ENCODE measurements around the gene FAM83D.
"Not testable (repeated sequence)": the region's sequence is repeated elsewhere in the genome, so short reads cannot be mapped to it uniquely, and the experiment has no call there.

FAM83D gene

DNA sequence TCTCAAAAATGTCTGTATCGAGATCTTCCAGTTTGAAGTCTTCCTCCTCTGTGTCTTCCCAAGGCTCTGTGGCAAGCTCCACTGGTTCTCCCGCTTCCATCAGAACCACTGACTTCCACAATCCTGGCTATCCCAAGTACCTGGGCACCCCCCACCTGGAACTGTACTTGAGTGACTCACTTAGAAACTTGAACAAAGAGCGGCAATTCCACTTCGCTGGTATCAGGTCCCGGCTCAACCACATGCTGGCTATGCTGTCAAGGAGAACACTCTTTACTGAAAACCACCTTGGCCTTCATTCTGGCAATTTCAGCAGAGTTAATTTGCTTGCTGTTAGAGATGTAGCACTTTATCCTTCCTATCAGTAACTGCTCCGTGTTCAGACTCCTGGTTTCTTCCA, 25.9 kb downstream of the FAM83D start:
- TF ChIP-seq EZH2phosphoT487 (IDR thresholded peaks at IDR 0.05; ENCODE audit: low read depth): no peak
- TF ChIP-seq, protein P1, sequence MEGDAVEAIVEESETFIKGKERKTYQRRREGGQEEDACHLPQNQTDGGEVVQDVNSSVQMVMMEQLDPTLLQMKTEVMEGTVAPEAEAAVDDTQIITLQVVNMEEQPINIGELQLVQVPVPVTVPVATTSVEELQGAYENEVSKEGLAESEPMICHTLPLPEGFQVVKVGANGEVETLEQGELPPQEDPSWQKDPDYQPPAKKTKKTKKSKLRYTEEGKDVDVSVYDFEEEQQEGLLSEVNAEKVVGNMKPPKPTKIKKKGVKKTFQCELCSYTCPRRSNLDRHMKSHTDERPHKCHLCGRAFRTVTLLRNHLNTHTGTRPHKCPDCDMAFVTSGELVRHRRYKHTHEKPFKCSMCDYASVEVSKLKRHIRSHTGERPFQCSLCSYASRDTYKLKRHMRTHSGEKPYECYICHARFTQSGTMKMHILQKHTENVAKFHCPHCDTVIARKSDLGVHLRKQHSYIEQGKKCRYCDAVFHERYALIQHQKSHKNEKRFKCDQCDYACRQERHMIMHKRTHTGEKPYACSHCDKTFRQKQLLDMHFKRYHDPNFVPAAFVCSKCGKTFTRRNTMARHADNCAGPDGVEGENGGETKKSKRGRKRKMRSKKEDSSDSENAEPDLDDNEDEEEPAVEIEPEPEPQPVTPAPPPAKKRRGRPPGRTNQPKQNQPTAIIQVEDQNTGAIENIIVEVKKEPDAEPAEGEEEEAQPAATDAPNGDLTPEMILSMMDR (IDR thresholded peaks at IDR 0.05; ENCODE audit: low read depth, low read length): no peak
- Histone ChIP-seq H3K4me2 (ENCODE audit: low read length) (no peak overlapping the region), H3K4me3 (ENCODE audit: low read length) (no peak overlapping the region), H3K27ac (ENCODE audit: low read length) (no peak overlapping the region), H3K4me1 (ENCODE audit: low read length) (no peaks in the 10 kb centered on the region), H3K9ac (ENCODE audit: low read length) (no peak overlapping the region), H3K36me3 (replicated peaks; ENCODE audit: low read depth, low read length) (peaks cover 69% of the 10 kb centered on the region), H2AFZ (ENCODE audit: low read depth, low read length) (no peak overlapping the region), H4K20me1 (ENCODE audit: insufficient read depth, low read length) (peaks cover 23% of the 10 kb centered on the region), H3K79me2 (ENCODE audit: low read length) (peaks cover 59% of the 10 kb centered on the region), H3K27me3 (ENCODE audit: low read depth, low read length) (no peaks in the 10 kb centered on the region), H3K9me3 (ENCODE audit: insufficient read depth, low read length) (no peaks in the 10 kb centered on the region)

DNA sequence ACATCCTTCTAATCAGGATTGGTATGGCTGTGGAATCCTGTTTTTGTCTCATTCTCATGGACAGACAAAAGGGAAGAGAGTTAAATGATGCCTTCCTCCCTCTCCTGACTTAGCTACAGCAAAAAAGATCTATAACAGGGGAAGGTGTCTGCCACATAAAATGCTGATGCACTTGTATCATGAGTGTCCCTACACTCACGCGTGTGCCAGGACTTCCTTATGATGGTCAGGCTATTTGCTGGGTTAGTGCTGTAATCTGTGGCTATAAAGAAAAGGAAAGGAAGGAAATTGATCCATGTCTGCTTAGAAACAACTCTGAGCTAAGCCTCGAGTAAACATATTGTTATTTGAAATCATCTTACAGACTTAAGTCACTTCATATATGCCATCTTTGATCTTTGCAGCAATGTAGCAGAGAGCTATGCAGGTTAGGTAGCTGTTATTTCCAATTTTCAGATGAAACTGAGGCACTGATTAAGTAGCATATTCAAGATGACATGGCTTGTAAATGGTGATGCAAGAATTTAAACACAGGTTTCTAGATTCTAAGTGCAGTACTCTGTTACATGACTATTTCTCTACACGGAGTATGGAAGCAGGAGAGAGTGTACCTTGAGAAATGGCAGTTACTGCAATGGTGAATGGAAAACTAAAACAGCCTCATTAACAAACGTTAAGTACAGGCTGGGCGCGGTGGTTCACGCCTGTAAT, 27.6 kb downstream of the FAM83D start:
- no peak for TF ChIP-seq EZH2phosphoT487 (IDR thresholded peaks at IDR 0.05; ENCODE audit: low read depth)
- TF ChIP-seq, protein P1 (IDR thresholded peaks at IDR 0.05; ENCODE audit: low read depth, low read length): no peak
- Histone ChIP-seq H3K36me3 (replicated peaks; ENCODE audit: low read depth, low read length) (peaks cover 58% of the 10 kb centered on the region), H3K9ac (ENCODE audit: low read length) (no peak overlapping the region), H4K20me1 (ENCODE audit: insufficient read depth, low read length) (peaks cover 12% of the 10 kb centered on the region), H3K27me3 (ENCODE audit: low read depth, low read length) (no peaks in the 10 kb centered on the region), H3K4me1 (ENCODE audit: low read length) (no peaks in the 10 kb centered on the region), H3K9me3 (ENCODE audit: insufficient read depth, low read length) (no peaks in the 10 kb centered on the region), H3K4me2 (ENCODE audit: low read length) (no peak overlapping the region), H2AFZ (ENCODE audit: low read depth, low read length) (no peak overlapping the region), H3K27ac (ENCODE audit: low read length) (no peak overlapping the region), H3K4me3 (ENCODE audit: low read length) (no peak overlapping the region), H3K79me2 (ENCODE audit: low read length) (peaks cover 44% of the 10 kb centered on the region)

DNA sequence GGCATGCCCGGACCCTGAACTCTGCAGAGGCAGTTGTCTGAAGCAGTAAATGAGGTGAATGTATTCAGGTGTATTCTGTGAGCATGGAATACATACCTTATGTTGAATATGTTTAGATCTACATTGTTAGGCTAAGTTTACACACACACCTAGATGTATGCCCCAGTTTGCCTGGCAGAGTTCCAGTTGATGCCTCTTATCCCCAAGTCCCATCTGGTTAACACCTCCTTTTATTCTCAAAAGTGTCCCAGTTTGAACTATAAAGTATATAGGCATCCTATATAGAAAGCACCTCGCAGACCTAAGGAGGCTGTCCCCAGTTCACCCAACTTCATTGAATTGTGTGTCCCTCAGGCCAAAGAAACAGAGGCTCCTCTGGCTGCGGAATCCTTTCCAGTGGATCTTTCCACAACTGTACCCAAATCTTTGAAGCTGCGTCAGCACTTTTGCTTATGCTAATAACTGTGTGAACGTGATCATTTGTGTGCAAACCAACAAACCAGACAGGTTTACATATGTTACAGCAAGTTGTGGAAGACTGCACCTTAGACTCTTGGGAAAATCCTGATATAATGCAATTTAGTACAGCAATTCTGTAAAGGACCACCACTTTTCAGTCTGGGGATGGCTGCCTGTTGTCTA, 31.1 kb downstream of the FAM83D start:
- no peak overlapping the region for H3K9ac ChIP-seq (ENCODE audit: low read length)
- H2AFZ ChIP-seq (ENCODE audit: low read depth, low read length): no peak overlapping the region
- peaks cover 4% of the 10 kb centered on the region for H4K20me1 ChIP-seq (ENCODE audit: insufficient read depth, low read length)
- H3K36me3 ChIP-seq (replicated peaks; ENCODE audit: low read depth, low read length): peaks cover 28% of the 10 kb centered on the region
- peaks cover 20% of the 10 kb centered on the region for H3K79me2 ChIP-seq (ENCODE audit: low read length)
- no peaks in the 10 kb centered on the region for H3K27me3 ChIP-seq (ENCODE audit: low read depth, low read length)
- peaks cover 9% of the 10 kb centered on the region for H3K4me1 ChIP-seq (ENCODE audit: low read length)
- no peak overlapping the region for H3K4me2 ChIP-seq (ENCODE audit: low read length)
- H3K4me3 ChIP-seq (ENCODE audit: low read length): no peak overlapping the region
- H3K27ac ChIP-seq (ENCODE audit: low read length): no peak overlapping the region
- TF ChIP-seq, protein P1 (IDR thresholded peaks at IDR 0.05; ENCODE audit: low read depth, low read length): no peak
- no peak for TF ChIP-seq EZH2phosphoT487 (IDR thresholded peaks at IDR 0.05; ENCODE audit: low read depth)
- H3K9me3 ChIP-seq (ENCODE audit: insufficient read depth, low read length): no peaks in the 10 kb centered on the region

DNA sequence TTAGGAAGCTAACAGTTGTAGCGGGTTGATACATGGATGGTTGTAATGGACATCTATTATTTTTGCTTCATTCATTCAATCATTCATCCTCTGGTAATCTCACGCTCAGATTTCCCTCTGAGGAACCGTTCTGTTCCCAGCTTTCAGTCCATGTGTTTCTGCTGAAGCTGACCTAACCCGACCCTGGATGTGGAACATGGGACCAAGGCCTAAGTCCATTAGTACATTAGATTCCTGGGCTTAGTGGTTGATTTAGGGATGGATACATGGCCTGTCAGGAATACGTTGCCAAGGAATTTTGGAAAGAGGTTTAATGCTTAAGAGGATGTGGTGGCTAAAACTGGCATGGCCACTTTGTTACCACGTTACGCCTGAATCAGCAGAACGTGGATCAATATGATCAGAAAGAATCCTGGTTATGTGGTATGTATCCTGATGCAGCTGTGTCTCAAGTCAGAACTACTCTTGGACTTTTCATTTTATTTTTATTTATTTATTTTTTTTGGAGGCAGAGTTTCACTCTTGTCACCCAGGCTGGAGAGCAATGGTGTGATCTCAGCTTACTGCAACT, 31.8 kb downstream of the FAM83D start:
- no peak overlapping the region for H3K27ac ChIP-seq (ENCODE audit: low read length)
- no peaks in the 10 kb centered on the region for H3K9me3 ChIP-seq (ENCODE audit: insufficient read depth, low read length)
- H3K79me2 ChIP-seq (ENCODE audit: low read length): peaks cover 23% of the 10 kb centered on the region
- no peak overlapping the region for H3K4me2 ChIP-seq (ENCODE audit: low read length)
- H3K27me3 ChIP-seq (ENCODE audit: low read depth, low read length): no peaks in the 10 kb centered on the region
- H3K4me1 ChIP-seq (ENCODE audit: low read length): peaks cover 10% of the 10 kb centered on the region
- no peak for TF ChIP-seq EZH2phosphoT487 (IDR thresholded peaks at IDR 0.05; ENCODE audit: low read depth)
- TF ChIP-seq, protein P1 (IDR thresholded peaks at IDR 0.05; ENCODE audit: low read depth, low read length): no peak
- H3K36me3 ChIP-seq (replicated peaks; ENCODE audit: low read depth, low read length): peaks cover 22% of the 10 kb centered on the region
- no peak overlapping the region for H2AFZ ChIP-seq (ENCODE audit: low read depth, low read length)
- no peak overlapping the region for H3K4me3 ChIP-seq (ENCODE audit: low read length)
- H3K9ac ChIP-seq (ENCODE audit: low read length): no peak overlapping the region
- no peaks in the 10 kb centered on the region for H4K20me1 ChIP-seq (ENCODE audit: insufficient read depth, low read length)

DNA sequence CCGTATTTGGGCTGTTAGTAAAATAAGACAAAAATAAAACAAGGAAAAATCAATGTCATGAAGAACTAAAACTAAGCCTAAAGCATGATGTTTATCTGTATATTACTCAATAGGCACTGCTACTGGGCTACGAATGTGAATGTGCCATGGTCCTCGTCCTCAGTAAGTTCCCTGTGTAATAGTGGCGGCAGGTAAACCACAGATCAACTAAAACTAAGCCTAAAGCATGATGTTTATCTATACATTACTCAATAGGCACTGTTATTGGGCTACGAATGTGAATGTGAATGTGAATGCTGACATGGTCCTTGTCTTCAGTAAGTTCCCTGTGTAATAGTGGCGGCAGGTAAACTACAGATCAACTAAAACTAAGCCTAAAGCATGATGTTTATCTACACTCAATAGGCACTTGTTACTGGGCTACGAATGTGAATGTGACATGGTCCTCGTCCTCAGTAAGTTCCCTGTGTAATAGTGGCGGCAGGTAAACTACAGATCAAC, 34.0 kb downstream of the FAM83D start:
- not testable (repeated sequence) for H3K9me3 ChIP-seq (ENCODE audit: insufficient read depth, low read length); H3K9ac ChIP-seq (ENCODE audit: low read length); H3K4me2 ChIP-seq (ENCODE audit: low read length); H3K4me3 ChIP-seq (ENCODE audit: low read length); H4K20me1 ChIP-seq (ENCODE audit: insufficient read depth, low read length); H2AFZ ChIP-seq (ENCODE audit: low read depth, low read length); H3K27me3 ChIP-seq (ENCODE audit: low read depth, low read length); H3K27ac ChIP-seq (ENCODE audit: low read length)
- H3K4me1 ChIP-seq (ENCODE audit: low read length): peaks cover 18% of the 10 kb centered on the region
- peaks cover 38% of the 10 kb centered on the region for H3K79me2 ChIP-seq (ENCODE audit: low read length)
- peaks cover 12% of the 10 kb centered on the region for H3K36me3 ChIP-seq (replicated peaks; ENCODE audit: low read depth, low read length)

All from OCI-LY3 (cell line).